ENCODE measurements around the gene USP10.

DNA sequence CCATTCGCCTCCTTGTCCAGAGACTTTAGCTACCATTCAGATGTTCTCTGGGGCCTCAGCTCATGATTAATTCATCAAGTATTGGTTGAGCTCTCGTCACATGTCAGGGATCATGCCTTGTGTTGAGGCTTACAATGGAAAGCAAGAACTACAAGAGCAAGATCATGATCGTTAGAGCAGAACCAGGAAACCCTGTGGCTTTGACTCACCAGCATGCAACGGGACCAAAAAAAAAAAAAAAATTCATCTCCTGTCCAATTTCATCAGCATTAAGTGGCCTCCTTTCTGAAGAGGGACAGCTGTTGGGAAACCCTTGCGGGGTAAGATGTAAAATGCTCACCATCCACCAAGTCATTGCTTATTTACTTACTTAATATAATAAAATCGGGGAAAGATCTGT lies 12.1 kb upstream of the USP10 start:
- TF ChIP-seq POLR2AphosphoS5 (IDR thresholded peaks at IDR 0.05; ENCODE audit: low read depth, low read length) (no peak), TAF1 (IDR thresholded peaks at IDR 0.05; ENCODE audit: borderline replicate concordance, insufficient read depth, low read length) (no peak), FOXP2 (optimal IDR thresholded peaks at IDR 0.05; ENCODE audit: borderline replicate concordance, extremely low read depth, extremely low read length, insufficient read depth) (no peak), SIN3A (IDR thresholded peaks at IDR 0.05; ENCODE audit: borderline replicate concordance, insufficient read depth, low read length) (no peak), REST (IDR thresholded peaks at IDR 0.05; ENCODE audit: insufficient read depth in 1 of 2, low read depth in 2 of 2, low read length in 2 of 2) (no peak)

Data from PFSK-1 (cell line).